HG02943 (cell line): ENCODE results near the gene TMEM60.
"Not testable (repeated sequence)": the region's sequence is repeated elsewhere in the genome, so short reads cannot be mapped to it uniquely, and the experiment has no call there.

Source experiments
- ATAC-seq: cut with Tn5 transposase; IDR thresholded peaks from one replicate; pipeline ENCODE4 v1.9.1; 2021; ENCODE audit warnings: mild to moderate bottlenecking, low read depth, moderate library complexity; ENCODE audit not compliant: unreplicated experiment

Gene TMEM60

GRCh38 chr7:77812290-77812685, 14.1 kb upstream of the TMEM60 start:
- no peak for ATAC-seq

- ATAC-seq: no peak
Measured at GRCh38 chr7:77811516-77812289, 13.5 kb upstream of the TMEM60 start.

GRCh38 chr7:77808517-77808916, 10.3 kb upstream of the TMEM60 start:
- no peak for ATAC-seq

- ATAC-seq: no peak
Measured at GRCh38 chr7:77806425-77806824, 8.2 kb upstream of the TMEM60 start.

DNA sequence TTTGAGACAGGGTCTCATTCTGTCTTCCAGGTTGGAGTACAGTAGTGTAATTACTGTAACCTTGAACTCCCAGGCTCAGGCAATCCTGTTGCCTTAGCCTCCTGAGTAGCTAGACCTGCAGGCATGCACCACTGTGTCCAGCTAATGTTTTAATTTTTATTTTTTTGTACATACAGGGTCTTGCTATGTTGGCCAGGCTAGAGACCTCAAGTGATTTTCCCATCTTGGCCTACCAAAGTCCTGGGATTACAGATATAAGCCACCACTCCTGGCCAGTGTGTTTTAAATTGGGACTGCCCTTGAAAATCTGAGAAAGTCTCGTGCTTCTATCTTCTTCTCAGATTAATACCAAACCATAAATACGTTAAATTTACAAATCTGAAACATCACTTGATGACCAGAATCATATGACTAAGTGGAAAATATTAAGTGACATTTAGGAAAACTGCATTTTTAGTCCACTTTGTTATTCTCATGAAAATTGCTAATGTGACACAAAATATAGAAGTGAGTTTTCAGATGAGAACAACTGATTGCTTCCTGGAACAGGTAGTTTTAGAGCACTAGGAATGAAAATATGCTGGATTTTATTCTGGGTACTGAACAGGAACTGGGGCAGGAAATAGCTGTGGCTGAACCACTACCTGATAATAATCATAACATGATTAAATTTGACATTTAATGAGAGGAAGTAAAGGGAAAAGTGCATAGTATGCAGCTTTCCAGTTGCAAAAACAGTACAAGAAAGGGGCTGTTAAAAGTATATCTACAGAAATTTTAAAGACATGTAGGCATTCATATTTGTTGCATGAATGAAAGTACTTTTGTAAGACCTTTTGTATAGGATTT, 4.5 kb upstream of the TMEM60 start:
- ATAC-seq: no peak

DNA sequence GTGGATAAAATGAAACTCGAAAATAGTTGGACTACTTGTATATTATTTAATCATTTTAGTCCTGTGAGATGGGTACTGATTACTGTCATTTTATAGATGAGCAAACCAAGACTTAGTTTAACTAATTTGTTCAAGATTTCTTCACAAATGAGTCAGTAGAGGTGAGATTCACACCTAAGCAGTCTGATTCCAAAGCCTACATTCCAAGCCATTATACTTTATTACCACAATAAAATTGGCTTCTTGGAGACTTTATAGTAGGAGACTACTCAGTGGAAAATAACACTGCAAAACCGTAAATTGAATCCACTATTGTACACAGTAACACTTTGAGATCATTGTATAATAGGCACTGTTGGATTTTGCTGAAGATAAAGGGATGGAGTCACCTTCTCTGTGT, 2.5 kb upstream of the TMEM60 start:
- no peak for ATAC-seq

GRCh38 chr7:77800158-77800557, 1.9 kb upstream of the TMEM60 start:
- ATAC-seq: no peak

GRCh38 chr7:77799078-77799964, 1.1 kb upstream of the TMEM60 start:
- peak; percentile 6 for ATAC-seq

GRCh38 chr7:77797734-77798393, 370 bp downstream of the TMEM60 start:
- peak; percentile 41 for ATAC-seq

DNA sequence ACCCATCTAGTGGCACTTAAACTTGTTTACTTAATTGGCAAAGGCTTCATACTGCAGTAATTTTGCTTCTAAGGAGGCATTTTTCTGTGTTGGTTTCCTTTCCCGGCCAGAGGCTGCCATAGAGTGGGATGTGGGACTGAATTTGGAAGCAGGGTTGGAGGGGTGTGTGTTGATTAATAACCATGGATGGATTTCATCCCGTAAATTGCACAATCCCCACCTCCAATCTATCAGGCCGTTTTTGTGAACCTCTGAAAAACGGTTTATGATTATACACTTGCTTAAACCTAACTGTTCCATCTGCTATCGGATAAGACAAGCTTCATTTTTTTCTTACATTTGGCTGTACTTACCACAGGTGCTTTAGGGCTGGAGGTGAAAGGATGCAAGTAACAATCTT, 1.3 kb downstream of the TMEM60 start:
- no peak for ATAC-seq

DNA sequence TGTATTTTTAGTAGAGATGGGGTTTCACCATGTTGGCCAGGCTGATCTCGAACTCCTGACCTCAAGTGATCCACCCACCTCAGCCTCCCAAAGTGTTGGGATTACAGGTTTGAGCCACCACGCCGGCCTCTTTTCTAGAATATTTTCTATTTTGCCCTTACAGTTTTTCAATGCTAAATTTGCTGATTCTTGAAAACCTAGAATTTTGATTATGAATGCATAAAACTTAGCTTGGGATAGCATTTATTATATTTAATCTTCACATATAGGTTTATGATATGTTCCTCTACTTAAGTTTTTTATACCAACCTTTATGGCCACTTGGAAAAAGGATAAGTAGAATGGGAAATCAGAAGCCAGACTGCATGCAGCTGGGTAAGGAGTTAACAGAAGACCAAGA, 2.1 kb downstream of the TMEM60 start:
- no peak for ATAC-seq

- ATAC-seq: no peak
Measured at GRCh38 chr7:77794000-77794399, 4.2 kb downstream of the TMEM60 start.

DNA sequence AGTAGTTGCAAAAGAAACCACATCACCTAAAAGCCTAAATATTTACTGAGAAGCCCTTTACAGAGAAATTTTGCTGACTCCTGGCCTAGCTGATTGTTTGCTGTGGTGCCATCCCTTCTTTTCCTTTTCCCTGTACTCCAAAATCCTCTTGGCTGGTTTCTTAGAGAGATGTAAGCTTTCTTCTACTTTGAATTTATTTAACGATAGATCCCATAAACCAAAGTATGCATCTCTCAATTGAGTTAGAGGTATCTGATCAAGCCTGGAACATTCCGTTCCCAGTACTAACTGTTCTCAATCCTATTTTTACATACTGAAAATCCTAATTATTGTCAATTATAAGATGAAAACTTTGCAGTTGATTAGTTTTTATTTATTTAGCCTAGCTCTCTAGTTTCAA, 6.3 kb downstream of the TMEM60 start:
- no peak for ATAC-seq

GRCh38 chr7:77791336-77791735, 6.9 kb downstream of the TMEM60 start:
- no peak for ATAC-seq

DNA sequence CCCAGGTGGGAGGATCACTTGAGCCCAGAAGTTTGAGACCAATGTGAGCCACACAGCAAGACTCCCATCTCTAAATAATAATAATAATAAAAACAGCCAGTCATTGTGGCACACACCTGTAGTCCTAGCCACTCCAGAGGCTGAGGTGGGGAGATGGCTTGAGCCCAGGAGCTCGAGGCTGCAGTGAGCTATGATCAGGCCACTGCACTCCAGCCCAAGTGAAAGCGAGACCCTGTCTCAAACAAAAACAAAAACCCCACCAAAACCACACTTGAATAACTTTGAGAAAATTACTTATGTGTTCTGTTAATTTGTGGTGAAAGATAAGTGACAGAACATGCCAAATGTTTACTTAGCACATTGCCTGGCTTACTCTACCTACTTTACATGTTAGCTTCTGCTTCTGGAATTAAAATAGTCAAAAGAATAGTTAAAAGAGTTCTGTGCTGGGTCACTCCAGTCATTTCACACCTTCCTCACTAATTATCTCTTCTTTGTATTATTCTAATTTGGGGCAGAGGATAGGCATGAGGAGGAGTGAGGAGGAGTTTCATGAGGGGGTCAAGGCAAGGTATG, 9.8 kb downstream of the TMEM60 start:
- ATAC-seq: no peak

- ATAC-seq: no peak
Measured at GRCh38 chr7:77786741-77787140, 11.5 kb downstream of the TMEM60 start.

DNA sequence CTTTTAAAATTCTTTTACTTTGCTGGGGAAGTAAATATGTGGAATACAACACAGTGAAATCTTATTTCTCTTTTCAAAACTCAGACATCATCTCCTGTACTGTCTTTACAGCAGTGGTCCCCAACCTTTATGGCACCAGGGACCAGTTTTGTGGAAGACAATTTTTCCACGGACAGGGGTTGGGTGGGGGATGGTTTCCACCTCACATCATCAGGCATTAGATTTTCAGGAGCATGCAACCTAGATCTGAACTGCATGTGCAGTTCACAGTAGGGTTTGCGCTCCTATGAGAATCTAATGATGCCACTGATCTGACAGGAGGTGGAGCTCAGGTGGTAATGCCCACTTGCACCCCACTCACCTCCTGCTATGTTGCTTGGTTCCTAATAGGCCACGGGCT, 12.2 kb downstream of the TMEM60 start:
- ATAC-seq: no peak

- ATAC-seq: not testable (repeated sequence)
Measured at GRCh38 chr7:77784426-77784825, 13.8 kb downstream of the TMEM60 start.

DNA sequence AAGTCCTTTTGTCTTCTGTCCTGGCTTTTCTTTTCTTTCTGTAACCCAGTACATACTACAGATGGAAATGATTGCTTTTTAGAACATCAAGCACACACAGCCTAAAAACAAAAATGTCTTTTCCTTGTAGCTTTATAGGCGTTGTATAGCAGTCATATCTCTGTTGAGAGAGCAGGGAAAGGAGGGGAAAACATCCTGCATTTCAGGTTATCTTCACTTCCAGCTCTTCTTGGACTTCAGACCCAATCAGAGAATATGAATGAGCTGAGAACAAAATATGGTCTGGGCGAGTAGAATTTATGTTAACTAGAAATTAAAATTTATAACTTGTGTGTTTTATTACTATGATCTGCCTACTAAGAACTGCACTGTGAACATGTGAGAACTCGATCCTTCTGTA, 14.7 kb downstream of the TMEM60 start:
- ATAC-seq: no peak

- no peak for ATAC-seq
Measured at GRCh38 chr7:77783111-77783510, 15.1 kb downstream of the TMEM60 start.
